ENCODE results near the gene PRKAG1. TPM values are rescaled to one million over a fixed set of nuclear protein-coding genes. Genes with fewer than 3 reads are reported as not detected.
A peak's percentile ranks its signal among the peaks of the same experiment; 100 is the strongest.

The PRKAG1 gene
- total RNA-seq, 1 donor from 2014 or later = 49.2 TPM

GRCh38 chr12:48970702-48971334 is 47.8 kb downstream of the PRKAG1 start:
- peaks cover 29% of the 10 kb centered on the region for H3K4me1 ChIP-seq
- no peak overlapping the region for H3K27ac ChIP-seq
- ATAC-seq (no peak), DNase-seq (no peak)
- H3K36me3 ChIP-seq = no peaks in the 10 kb centered on the region
- intact Hi-C loops (cut with DNase I) = no loop called here
- H3K4me3 ChIP-seq = peak overlapping the region; percentile 43
- no peaks in the 10 kb centered on the region for H3K9me3 ChIP-seq
- TF ChIP-seq, protein P1, sequence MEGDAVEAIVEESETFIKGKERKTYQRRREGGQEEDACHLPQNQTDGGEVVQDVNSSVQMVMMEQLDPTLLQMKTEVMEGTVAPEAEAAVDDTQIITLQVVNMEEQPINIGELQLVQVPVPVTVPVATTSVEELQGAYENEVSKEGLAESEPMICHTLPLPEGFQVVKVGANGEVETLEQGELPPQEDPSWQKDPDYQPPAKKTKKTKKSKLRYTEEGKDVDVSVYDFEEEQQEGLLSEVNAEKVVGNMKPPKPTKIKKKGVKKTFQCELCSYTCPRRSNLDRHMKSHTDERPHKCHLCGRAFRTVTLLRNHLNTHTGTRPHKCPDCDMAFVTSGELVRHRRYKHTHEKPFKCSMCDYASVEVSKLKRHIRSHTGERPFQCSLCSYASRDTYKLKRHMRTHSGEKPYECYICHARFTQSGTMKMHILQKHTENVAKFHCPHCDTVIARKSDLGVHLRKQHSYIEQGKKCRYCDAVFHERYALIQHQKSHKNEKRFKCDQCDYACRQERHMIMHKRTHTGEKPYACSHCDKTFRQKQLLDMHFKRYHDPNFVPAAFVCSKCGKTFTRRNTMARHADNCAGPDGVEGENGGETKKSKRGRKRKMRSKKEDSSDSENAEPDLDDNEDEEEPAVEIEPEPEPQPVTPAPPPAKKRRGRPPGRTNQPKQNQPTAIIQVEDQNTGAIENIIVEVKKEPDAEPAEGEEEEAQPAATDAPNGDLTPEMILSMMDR (IDR thresholded peaks at IDR 0.05) = no peak
- H3K27me3 ChIP-seq (ENCODE audit: low read depth) = peaks cover 57% of the 10 kb centered on the region

GRCh38 chr12:48969833-48970701 is 48.5 kb downstream of the PRKAG1 start:
- peak; percentile 51 for DNase-seq
- Histone ChIP-seq H3K4me3 (peak overlapping the region; percentile 34), H3K27me3 (ENCODE audit: low read depth) (peaks cover 49% of the 10 kb centered on the region), H3K9me3 (no peaks in the 10 kb centered on the region), H3K27ac (no peak overlapping the region), H3K36me3 (no peaks in the 10 kb centered on the region), H3K4me1 (peaks cover 29% of the 10 kb centered on the region)
- ATAC-seq = peak; percentile 45 to 47
- TF ChIP-seq, protein P1 (IDR thresholded peaks at IDR 0.05) = peak; percentile 7
- intact Hi-C loops (cut with DNase I) = no loop called here

- Histone ChIP-seq H3K4me1 (peaks cover 29% of the 10 kb centered on the region), H3K27me3 (ENCODE audit: low read depth) (peaks cover 46% of the 10 kb centered on the region), H3K36me3 (no peaks in the 10 kb centered on the region), H3K4me3 (no peak overlapping the region), H3K27ac (no peak overlapping the region), H3K9me3 (no peaks in the 10 kb centered on the region)
- ATAC-seq (no peak), DNase-seq (no peak)
- intact Hi-C loops (cut with DNase I) = no loop called here
- TF ChIP-seq, protein P1 (IDR thresholded peaks at IDR 0.05) = no peak
These were observed 49.3 kb downstream of the PRKAG1 start for GRCh38 chr12:48969160-48969771.

DNA sequence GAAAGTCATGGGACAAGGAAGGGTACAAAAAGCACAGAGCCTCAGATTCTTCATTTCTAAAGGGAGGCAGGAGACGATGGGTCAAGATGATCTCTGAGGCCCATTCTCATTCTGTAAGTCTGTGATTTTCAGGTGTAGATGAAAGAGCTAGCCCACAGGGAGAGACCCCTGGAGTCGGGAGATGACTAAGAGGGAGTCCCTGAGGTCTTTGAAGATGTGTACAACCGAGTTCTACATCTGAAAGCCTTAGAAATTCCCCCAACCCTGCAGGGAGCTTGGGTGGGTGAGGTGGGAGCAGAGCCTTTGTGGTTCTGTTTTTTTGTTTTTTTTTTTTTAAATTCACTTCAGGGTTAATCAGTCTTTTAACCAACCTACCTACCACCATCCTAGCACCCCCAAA is 50.1 kb downstream of the PRKAG1 start:
- peaks cover 38% of the 10 kb centered on the region for H3K27me3 ChIP-seq (ENCODE audit: low read depth)
- intact Hi-C loops (cut with DNase I) = no loop called here
- peaks cover 29% of the 10 kb centered on the region for H3K4me1 ChIP-seq
- no peaks in the 10 kb centered on the region for H3K36me3 ChIP-seq
- TF ChIP-seq, protein P1 (IDR thresholded peaks at IDR 0.05) = no peak
- ATAC-seq = no peak
- no peak overlapping the region for H3K4me3 ChIP-seq
- no peaks in the 10 kb centered on the region for H3K9me3 ChIP-seq
- no peak for DNase-seq
- no peak overlapping the region for H3K27ac ChIP-seq

DNA sequence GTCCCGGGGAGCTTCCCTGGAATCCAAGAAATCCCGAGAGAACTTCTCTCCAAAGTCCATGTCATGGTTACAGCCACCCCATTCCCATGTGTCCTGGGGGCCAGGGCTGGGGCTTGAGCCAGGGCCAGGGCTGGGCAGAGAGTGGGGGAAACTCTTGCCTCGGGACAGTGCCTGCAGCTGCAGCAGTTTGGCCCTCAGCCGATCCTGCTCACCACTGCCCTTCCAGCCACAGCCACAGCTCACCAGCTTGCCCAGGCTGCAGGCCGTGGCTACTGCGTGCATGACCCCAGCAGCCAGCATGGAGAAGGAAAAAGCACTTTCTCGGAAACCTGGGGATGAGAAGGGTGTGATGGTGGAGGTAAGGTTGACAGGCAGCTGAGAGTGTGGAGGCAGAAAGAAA is 50.6 kb downstream of the PRKAG1 start:
- Histone ChIP-seq H3K27ac (no peak overlapping the region), H3K36me3 (no peaks in the 10 kb centered on the region), H3K4me1 (peaks cover 29% of the 10 kb centered on the region), H3K27me3 (ENCODE audit: low read depth) (peaks cover 33% of the 10 kb centered on the region), H3K9me3 (no peaks in the 10 kb centered on the region), H3K4me3 (no peak overlapping the region)
- DNase-seq = no peak
- TF ChIP-seq, protein P1 (IDR thresholded peaks at IDR 0.05) = no peak
- ATAC-seq = no peak
- intact Hi-C loops (cut with DNase I) = no loop called here
